ENCODE data around the gene CBX2.

CBX2 gene

GRCh38 chr17:79777894-79778503, at the start of gene CBX2:
Gene CBX2, plus strand, starts transcription at chr17:79778148. Its CDS starts 88 bp downstream, at chr17:79778236.
- DNase-seq = peak; percentile 88

DNA sequence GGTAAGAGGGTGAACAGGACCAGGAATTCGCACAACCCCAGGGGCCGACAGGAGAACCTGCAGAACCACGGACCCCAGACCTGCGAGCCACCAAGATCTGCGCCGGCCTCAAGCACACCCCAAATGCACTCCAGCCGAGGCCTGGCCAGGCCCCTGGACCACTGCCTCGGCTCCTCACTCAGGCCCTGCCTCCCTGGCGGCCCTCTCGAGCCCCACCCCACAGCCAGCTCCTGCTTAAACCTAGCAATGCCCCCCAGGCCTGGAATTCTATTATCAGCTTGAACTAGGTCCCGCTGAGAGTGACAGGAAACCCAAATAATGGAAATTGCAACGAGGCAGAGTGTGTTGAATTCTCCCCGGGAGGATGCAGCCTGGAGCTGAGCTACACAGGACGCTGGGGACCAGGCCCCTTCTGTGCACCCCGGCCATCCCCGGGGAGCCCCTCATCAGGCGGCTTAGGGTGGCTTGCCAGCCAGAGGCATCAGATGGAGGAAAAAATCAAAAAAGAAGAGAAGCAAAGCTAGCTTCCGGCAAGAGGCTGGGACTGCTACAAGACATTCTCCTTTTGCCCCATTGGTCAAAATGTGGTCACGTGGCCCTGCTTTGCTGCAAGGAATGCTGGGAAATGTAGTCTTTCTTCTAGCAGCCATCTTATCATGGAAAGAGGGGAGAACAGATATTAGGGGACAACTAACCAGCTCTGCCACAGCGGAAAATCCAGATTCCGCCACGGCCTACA, 49.6 kb upstream of the CBX2 start:
- peak; percentile 86 for DNase-seq

DNA sequence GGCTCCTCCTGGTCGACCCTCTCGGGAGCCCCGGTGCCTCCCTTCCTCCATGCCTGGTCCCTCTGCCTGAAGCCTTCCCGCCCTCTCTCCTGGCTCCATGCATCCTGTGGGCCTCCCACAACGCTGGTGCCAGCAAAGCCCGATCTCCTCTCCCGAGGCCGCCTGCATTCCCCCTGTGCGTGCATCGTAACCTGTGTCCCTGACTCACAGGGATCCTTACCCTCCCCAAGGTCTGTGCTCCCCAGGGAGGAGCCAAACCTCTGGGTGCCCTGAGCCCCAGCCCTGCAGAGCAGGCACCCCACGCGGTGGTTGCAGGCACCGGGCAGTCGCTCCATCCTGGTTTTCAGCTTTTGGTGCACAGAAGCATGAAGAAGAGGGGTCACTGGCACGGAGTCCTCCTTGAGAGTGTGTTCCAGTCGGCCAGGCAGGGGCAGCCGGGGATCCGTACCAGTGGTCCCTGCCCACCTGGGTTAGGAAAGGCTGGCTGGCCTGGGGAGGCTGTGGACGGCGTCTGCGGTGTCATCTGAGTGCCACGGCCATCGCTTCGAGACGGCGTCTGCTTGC, 49.0 kb upstream of the CBX2 start:
- no peak for DNase-seq

GRCh38 chr17:79729761-79730160, 48.2 kb upstream of the CBX2 start:
- DNase-seq = no peak

DNA sequence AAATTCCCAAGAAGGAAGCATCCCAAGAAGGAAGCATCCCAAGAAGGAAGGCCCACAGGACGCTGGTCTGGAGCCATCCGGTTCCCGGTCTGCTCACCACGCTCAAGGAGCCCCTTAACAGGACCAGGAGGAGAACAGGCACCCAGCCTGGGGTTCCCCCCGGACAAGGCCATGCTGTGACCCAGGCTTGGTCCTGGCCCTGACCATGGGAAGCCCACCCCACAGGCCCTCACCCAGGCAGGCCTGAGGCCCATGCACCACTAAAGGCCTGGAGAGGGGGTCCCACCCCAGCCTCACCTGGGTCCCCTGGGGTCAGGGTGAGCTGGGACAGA, 47.5 kb upstream of the CBX2 start:
- DNase-seq = no peak

- DNase-seq = no peak
Observed at GRCh38 chr17:79730769-79731483, 47.0 kb upstream of the CBX2 start, which contains the start of gene ENPP7. Gene ENPP7, plus strand, starts transcription at chr17:79730943. Its CDS starts 197 bp downstream, at chr17:79731140.

DNA sequence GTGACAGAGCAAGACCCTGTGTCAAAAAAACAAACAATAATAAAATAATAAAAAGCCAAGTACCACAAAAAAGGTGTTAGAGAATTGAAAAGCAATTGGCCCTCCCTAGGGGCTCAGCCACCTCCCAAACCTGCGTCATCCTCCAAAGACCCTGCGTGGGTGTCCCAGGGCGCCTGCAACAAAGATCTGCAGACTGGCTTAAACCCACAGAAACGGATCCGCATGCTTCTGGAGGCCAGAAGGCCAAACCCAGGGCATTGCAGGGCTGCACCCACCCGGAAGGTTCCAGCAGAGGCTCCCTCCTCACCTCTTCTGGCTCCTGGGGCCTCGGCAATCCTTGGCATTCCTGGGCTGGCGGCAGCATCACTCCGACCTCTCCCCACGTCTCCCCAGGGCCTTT, 45.7 kb upstream of the CBX2 start:
- DNase-seq = no peak

GRCh38 chr17:79732804-79733691, 44.9 kb upstream of the CBX2 start:
- DNase-seq = peak; percentile 75

GRCh38 chr17:79733692-79734070, 44.3 kb upstream of the CBX2 start:
- no peak for DNase-seq

DNA sequence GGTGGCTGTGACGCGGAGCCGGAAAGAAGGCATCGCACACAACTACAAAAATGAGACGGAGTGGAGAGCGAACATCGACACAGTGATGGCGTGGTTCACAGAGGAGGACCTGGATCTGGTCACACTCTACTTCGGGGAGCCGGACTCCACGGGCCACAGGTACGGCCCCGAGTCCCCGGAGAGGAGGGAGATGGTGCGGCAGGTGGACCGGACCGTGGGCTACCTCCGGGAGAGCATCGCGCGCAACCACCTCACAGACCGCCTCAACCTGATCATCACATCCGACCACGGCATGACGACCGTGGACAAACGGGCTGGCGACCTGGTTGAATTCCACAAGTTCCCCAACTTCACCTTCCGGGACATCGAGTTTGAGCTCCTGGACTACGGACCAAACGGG, 42.9 kb upstream of the CBX2 start:
- DNase-seq = no peak

DNA sequence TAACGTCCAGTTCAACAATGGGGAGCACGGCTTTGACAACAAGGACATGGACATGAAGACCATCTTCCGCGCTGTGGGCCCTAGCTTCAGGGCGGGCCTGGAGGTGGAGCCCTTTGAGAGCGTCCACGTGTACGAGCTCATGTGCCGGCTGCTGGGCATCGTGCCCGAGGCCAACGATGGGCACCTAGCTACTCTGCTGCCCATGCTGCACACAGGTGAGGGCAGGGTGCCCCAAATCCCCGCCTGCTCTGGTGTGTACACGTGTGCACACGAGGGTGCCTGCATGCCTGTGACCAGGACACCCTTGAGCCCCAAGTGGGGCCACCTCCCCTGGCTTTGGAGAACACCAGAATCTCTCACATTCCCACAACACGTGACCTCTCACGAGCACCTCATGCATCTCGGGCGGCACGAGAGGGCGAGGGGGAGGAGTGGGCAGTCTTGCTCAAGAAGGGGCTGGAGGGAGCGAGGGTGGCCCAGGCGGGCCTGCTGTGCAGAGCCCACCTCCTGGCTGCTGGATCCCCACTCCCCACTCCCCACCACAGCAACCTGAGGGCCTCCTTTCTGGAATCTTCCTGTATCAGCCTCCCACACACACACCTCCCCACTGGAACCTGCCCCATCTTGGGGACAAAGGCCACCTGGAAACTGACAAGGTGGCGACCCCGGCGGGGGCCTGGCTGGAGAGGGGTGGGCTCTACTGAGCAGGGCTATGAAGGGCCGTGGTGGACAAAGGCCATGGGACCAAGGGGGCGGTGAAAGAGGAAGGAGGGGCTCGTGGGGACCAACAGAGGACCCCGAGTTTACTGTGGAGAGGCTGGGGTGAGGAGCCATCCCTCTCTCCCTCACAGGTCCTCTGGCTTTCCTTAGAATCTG, 40.7 kb upstream of the CBX2 start:
- no peak for DNase-seq

DNA sequence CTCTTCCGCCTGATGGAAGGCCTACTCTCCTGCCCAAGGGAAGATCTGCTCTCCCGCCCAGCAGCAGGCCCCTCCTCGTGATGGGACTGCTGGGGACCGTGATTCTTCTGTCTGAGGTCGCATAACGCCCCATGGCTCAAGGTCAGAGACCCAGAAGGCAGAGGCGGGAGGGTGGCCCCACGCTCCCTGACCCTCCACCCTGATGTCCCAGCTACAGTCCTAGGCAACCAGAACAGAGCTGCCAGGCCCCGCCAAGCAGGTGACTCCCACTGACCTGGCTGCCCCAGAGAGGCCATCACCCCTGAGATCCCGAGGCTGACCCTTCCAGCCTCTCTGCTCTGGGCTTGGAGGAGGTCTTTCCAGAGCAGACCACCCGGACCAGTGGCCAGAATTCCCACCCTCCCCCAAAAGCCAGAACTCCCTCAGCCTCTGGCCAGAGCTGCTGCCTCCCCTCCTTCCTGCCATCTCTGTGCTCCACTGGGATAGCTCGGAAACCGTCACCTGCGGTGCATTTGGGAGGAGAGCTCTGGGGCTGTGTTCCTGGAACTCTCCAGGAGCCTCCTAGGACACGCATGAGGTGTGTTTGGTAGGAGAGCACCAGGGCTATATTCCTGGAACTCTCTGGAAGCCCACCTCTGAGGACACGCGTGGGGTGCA, 39.9 kb upstream of the CBX2 start:
- no peak for DNase-seq

DNA sequence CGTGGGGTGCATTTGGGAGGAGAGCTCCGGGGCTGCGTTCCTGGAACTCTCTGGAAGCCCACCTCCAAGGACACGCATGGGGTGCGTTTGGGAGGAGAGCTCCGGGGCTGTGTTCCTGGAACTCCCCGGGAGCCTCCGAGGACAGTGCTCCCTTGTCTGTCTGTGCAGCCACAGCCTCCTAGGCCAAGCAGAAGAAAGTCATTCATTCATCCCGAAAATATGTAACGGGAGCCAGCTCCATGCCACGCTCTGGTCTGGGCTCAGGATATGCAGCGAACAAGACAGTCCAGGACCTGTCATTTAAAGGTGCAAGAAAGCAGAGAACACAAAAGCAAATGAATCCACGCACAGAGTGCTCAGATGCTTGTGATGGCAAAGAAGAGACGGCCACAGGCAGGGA, 39.3 kb upstream of the CBX2 start:
- DNase-seq = no peak

GRCh38 chr17:79739148-79740062, 38.5 kb upstream of the CBX2 start:
- DNase-seq = no peak

DNA sequence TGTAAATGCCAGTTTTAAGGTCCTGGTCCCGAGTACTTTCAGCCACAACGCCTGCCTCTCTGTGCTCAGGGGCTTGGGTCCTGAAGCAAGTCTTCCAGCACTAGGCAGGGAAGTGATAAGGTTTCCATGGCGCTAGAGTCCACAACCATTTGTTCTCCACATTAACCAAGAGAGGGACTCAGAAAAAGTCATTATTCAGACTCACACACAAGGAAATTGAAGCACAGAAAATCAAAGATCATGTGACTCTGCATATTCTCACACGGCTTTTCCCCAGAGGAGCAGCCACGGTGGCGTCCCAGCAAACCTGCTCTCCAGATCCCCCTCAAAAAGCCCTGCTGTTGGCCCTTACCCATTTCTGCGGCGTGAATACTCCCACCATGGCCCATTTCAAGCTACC, 37.5 kb upstream of the CBX2 start:
- DNase-seq = no peak

DNA sequence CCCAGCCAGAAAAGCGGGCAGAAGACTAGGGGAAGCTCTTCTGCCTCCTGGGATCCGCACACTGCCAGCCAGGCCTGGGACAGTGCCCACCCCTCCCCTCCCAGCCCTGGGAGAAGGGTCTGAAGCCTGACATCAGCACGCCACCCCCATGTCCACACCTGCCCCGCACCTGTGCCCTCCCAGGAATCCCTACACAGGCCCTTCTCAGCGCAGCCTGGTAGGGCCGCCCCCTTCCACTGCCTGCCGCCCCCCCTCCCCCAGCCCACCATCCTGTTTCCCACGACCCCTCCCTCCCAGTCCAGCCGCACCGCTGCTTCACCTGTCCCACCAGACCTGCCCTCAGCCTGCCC, 36.6 kb upstream of the CBX2 start:
- DNase-seq = no peak

DNA sequence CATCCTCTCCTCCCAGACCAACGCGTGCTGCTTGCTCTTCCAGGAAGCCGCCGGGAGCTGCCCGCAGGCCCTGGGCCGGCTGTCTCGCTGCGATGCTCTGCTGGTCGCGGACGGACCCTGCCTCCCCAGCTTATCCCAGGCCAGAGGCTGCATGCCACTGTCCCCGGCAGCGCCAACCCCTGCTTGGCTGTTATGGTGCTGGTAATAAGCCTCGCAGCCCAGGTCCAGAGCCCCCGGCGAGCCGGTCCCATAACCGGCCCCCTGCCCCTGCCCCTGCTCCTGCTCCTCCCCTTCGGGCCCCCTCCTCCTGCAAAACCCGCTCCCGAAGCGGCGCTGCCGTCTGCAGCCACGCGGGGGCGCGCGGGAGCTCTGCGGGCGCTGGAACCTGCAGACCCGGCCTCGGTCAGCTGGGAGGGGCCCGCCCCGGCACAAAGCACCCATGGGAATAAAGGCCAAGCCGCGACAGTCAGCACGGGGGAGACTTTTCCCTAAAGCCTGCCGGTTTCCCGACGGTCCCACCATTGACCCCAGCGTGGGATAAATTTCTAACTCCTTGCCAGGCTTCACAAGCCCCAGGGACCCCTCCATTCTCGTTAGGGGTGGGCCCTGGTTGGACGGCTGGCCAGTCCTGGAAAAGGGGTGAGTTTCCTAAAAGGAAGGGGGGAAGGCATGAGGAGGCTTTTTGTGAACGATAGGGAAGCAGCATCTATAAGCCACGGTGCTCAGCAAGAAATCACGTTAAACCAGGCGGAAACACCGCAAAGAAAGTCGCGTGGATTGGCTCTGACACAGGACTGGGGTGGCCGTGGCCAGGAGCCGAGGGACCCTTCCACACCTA, 36.0 kb upstream of the CBX2 start:
- peak; percentile 73 for DNase-seq

DNA sequence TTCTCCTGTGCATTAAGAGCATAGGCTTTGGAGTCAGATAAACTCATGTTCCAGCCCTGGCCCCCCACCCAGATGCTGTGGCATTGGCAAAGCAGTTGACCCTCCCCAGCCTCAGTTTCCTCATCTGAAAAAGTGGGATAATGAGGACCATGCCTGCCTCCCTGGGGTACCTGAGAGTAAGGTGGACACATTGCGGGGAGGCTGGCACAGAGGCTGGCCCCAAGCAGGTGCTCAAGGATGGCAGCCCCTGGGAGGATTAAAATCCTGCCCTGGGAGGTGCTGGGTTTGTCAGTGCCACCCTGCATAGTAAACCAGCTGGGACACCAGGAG, 35.4 kb upstream of the CBX2 start:
- DNase-seq = no peak

- no peak for DNase-seq
Observed at GRCh38 chr17:79742951-79743476, 34.9 kb upstream of the CBX2 start.
